ENCODE results near the gene TMPRSS13.

Gene TMPRSS13

DNA sequence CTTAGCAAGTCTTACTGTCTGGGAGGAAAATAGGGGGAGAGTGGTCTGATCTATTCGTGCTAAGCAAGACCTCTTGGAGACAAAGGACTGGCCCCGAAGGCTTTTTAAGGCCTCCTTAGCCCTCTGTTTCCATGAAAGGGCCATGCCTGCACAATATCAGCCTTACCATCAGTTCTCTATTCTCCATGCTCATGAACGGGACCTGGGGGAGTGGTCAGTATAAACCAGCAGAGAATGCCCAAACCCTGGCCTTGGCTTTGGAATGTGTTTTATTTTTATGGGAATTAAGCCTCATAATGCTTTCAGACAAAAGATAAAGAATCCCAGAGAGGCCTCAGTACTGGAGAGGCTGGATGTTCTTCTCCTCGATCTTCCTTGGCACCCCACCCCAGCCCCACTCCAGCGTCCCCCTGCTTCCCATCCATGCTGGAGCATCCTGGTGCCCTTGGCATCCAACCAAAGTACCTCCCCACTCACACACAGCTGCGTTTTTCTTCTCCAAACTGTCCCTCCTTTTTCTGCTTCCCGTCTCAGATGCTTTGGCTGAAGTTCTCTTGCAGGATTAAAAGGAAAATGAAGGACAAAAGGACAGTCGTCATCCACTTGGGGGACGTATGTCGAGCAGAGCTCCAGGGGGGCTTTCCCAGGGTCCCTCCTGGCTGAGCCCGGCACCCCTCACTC is 71.3 kb downstream of the TMPRSS13 start:
- TF ChIP-seq ZFX (IDR thresholded peaks at IDR 0.05; ENCODE audit: borderline replicate concordance): no peak
- TF ChIP-seq, protein P1, sequence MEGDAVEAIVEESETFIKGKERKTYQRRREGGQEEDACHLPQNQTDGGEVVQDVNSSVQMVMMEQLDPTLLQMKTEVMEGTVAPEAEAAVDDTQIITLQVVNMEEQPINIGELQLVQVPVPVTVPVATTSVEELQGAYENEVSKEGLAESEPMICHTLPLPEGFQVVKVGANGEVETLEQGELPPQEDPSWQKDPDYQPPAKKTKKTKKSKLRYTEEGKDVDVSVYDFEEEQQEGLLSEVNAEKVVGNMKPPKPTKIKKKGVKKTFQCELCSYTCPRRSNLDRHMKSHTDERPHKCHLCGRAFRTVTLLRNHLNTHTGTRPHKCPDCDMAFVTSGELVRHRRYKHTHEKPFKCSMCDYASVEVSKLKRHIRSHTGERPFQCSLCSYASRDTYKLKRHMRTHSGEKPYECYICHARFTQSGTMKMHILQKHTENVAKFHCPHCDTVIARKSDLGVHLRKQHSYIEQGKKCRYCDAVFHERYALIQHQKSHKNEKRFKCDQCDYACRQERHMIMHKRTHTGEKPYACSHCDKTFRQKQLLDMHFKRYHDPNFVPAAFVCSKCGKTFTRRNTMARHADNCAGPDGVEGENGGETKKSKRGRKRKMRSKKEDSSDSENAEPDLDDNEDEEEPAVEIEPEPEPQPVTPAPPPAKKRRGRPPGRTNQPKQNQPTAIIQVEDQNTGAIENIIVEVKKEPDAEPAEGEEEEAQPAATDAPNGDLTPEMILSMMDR (IDR thresholded peaks at IDR 0.05): no peak
- H3K27ac ChIP-seq: no peak overlapping the region

DNA sequence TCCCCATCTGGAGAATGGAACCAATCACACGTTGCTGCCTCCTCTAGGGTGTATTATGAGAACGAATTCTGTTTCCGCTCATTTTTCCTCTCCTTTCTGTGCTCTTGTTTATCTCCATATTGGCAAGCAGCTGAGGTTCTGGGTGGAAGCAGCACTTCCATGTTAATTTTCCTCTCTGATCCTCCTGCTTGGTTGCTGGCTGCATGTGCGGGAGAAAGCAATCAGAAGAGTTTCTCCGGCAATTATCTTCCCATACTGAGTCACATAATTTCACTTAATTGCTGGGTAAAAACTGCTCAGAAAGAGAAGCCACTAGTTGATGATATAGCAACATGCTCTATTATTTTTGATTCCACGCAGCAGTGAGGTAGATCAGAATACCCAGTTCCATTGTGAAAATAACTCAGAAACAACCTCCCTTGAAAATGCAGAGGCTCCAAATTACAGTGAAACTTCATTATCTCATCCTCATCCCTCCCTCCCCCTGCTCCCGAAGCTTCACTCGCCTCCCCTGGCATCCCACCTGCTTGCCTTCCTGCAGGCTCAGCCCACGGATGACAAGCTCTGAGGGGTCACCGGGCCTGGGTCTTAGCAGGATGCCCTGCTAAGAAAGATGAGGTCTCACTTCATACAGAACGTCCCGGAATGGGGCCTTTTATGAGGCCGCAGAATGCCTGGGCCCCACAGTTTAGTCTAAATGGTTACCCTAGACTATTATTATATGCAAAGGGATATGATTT is 73.1 kb downstream of the TMPRSS13 start:
- H3K27ac ChIP-seq: no peak overlapping the region
- TF ChIP-seq, protein P1 (IDR thresholded peaks at IDR 0.05): no peak
- TF ChIP-seq ZFX (IDR thresholded peaks at IDR 0.05; ENCODE audit: borderline replicate concordance): no peak

DNA sequence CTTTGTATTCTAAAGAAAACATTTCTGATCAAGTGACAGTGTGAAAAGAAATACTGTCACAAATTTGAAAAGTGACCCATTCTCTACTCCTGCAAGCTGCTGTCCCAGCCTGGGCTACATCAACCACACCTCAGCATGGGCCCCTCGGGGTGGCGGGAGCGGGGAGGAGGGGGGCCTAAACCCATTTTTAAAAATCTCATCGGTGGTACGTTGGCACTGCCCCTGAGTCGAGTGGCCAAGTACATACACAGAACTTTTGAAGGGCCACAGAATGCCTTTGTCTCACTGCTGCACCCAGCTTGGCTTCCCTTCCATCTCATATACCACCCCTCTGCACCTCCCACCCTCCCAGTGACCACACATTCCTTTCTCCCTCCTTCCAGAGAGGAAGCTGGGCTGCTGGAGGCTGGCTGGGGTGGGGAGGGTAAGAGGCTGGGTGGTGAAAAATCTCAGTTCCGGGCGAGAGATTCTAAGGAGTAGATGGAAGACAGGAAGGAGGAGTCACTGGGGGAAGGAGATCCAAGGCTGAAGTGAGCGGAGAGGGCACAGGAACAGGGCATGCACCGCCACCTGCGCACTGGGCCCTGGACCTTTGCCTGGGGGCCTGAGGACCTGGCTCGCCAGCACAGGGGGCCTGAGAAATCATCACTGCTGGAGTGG is 73.9 kb downstream of the TMPRSS13 start:
- TF ChIP-seq, protein P1 (IDR thresholded peaks at IDR 0.05): no peak
- H3K27ac ChIP-seq: no peak overlapping the region

DNA sequence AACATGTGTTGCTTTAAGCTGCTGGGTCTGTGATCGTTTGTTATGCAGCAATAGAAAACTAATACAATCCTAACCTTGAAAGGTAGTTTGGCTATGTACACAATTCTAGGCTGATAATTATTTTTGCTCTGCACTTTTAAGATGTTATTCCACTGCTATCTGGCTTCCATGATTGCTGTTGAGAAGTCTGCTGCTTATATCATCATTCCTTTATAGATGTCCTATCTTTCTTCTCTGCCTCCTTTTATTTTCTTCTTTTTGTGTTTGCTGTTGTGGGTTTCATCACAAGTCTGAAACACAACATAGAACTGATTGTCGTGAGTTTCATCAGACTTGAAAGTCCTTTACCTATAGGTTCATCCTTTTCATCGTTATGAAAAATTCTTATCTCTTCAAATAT is 76.9 kb downstream of the TMPRSS13 start:
- TF ChIP-seq ZFX (IDR thresholded peaks at IDR 0.05; ENCODE audit: borderline replicate concordance): no peak
- TF ChIP-seq, protein P1 (IDR thresholded peaks at IDR 0.05): no peak

DNA sequence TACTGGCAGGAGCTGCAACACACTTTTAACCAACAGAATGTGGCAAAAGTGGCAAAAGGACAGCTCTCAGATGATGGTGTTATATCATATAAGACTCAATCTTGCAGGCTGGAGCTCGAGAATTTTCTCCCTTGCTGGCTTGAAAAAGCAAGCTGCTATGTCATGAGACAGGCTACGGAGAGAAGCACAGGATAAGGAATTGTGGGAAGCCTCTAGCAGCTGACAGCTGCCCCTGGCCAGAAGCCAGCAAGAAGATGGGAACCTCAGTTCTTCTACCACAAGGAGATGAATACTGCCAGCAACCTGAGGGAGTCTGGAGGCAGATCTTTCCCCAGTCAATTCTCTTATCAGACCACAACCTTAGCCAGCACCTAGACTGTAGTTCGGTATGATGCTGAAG is 77.3 kb downstream of the TMPRSS13 start:
- TF ChIP-seq, protein P1 (IDR thresholded peaks at IDR 0.05): no peak
- TF ChIP-seq ZFX (IDR thresholded peaks at IDR 0.05; ENCODE audit: borderline replicate concordance): no peak
- H3K27ac ChIP-seq: no peak overlapping the region

More for the DNA sequence above, 76.9 kb downstream of the TMPRSS13 start:
- H3K27ac ChIP-seq: no peak overlapping the region

DNA sequence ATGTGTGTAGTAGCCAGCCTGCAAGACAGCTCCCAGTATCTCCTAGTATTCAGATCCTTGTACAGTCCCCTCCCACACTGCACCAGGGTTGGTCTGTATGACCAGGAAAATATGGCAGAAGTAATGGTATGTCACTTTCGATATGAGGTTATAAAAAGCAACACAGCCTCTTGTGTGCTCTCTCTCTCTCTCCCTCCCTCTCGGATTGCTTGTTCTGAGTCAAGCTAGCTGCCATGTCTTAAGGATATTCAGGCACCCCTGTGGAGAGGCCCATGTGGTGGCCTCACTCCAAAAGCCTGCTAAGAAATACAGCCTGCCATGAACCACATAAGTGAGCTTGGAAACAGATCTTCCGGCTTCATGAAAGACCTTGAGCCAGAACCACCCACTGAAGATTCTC is 78.1 kb downstream of the TMPRSS13 start:
- TF ChIP-seq, protein P1 (IDR thresholded peaks at IDR 0.05): no peak
- TF ChIP-seq ZFX (IDR thresholded peaks at IDR 0.05; ENCODE audit: borderline replicate concordance): no peak
- H3K27ac ChIP-seq: no peak overlapping the region

All from 22Rv1 (cell line).